ENCODE data around the gene DCUN1D3.

GRCh38 chr16:20846551-20846950, 53.6 kb downstream of the DCUN1D3 start:
- TF ChIP-seq CTCF (IDR thresholded peaks at IDR 0.05) (no peak), POLR2A (IDR thresholded peaks at IDR 0.05) (no peak), POLR2AphosphoS5 (IDR thresholded peaks at IDR 0.05) (no peak)
